ENCODE results near the gene ART5. TPM values are rescaled to one million over a fixed set of nuclear protein-coding genes. Genes with fewer than 3 reads are reported as not detected.

Gene ART5
- total and polyA plus RNA-seq, 8 donors = 0.45 to 0.62 TPM; not detected in 6

DNA sequence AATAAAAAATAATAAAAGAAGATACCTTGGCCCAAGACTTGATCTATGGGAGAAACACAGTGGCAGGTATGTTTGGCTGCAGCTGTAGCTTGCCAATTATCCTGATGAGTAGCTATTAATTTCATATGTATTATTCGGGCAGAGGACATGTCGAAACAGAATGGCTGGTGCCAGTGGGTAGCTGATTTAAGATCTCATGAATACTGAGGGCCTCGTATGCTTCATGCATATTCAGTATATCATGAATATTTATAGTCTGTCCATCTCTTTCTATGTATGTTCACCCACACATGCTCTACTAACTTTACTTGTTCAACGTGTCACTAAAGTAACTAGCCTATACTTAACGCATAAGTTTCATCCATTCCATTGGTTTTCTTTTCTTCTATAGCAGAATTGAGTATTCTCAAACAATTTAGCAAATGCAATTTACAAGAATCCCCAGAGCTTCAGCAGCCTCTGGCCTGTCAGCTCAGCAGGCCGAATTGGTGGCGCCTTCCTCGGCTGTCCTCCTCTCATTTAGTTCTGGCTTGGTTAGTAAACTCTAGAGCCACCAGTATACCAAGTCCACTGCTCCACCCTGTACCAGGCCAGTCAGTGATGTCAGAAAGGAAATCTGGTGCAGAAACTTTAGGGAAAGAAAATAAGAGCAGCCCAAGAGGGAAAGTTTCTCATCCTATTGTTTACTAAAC, 17.9 kb downstream of the ART5 start:
- WGBS, 5 donors = 53 to 71% (median 70%) methylated on average over 8 of the region's 8 CpGs
- Histone ChIP-seq H3K9me3 (no peaks in the 10 kb centered on the region), H3K27ac (no peak overlapping the region), H3K4me3 (no peak overlapping the region), H3K36me3 (no peaks in the 10 kb centered on the region), H3K27me3 (no peaks in the 10 kb centered on the region), H3K4me1 (no peaks in the 10 kb centered on the region)
- intact Hi-C loops (cut with DNase I; ENCODE audit: low total_unique reads) = no loop called here
- DNase-seq = no peak
- no peak for TF ChIP-seq CTCF (IDR thresholded peaks at IDR 0.05)
- no peak for TF ChIP-seq EP300 (IDR thresholded peaks at IDR 0.05)
- no peak for TF ChIP-seq POLR2A (IDR thresholded peaks at IDR 0.05)
- no peak for TF ChIP-seq POLR2AphosphoS5 (IDR thresholded peaks at IDR 0.05)

DNA sequence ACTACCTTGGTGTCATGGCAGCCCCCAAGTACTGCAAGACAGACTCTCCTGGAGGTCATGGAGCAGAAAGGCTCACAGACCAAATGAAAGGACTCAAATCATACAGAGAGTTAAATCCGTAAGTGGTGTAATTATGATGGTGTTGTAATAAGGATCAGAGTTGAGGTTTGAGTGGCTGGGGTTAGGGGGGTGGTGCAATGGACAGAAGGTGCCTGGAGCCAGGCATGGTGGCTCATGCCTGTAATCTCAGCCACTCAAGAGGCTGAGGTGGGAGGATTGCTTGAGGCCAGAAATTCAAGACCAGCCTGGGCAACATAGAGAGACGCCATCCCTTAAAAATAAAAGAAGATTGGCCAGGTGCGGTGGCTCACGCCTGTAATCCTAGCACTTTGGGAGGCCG, 18.7 kb downstream of the ART5 start:
- Histone ChIP-seq H3K36me3 (no peaks in the 10 kb centered on the region), H3K27ac (no peak overlapping the region), H3K27me3 (no peaks in the 10 kb centered on the region), H3K9me3 (no peaks in the 10 kb centered on the region), H3K4me3 (no peak overlapping the region), H3K4me1 (no peaks in the 10 kb centered on the region)
- TF ChIP-seq CTCF (IDR thresholded peaks at IDR 0.05) (no peak), POLR2AphosphoS5 (IDR thresholded peaks at IDR 0.05) (no peak), EP300 (IDR thresholded peaks at IDR 0.05) (no peak), POLR2A (IDR thresholded peaks at IDR 0.05) (no peak)
- 90 to 97% (median 94%) methylated on average over 4 to 5 of the region's 5 CpGs for WGBS, 5 donors
- DNase-seq = no peak
- intact Hi-C loops (cut with DNase I; ENCODE audit: low total_unique reads) = no loop called here

DNA sequence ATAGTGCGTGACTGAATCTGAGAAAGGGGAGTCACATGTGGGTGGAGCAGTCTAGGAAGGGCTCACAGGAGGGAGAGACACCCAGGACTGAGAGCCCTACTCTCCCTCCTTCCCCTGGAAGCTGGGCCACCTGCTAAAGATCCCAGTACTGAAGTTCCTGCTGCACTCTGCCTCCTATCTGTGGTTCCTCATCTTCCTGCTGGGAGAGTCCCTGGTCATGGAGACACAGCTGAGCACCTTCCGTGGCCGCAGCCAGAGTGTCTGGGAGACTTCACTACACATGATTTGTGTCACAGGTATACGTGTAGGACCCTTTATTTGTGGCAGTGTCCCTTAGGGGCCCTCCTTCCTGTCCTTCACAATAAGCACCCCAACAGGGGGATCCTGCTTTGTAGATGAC, 19.3 kb downstream of the ART5 start:
- no peaks in the 10 kb centered on the region for H3K27me3 ChIP-seq
- TF ChIP-seq CTCF (IDR thresholded peaks at IDR 0.05) = no peak
- no peaks in the 10 kb centered on the region for H3K9me3 ChIP-seq
- DNase-seq = no peak
- 67 to 73% (median 72%) methylated on average over 4 of the region's 4 CpGs for WGBS, 5 donors
- no peak overlapping the region for H3K4me3 ChIP-seq
- no peaks in the 10 kb centered on the region for H3K4me1 ChIP-seq
- no peak overlapping the region for H3K27ac ChIP-seq
- intact Hi-C loops (cut with DNase I; ENCODE audit: low total_unique reads) = no loop called here
- H3K36me3 ChIP-seq = no peaks in the 10 kb centered on the region

DNA sequence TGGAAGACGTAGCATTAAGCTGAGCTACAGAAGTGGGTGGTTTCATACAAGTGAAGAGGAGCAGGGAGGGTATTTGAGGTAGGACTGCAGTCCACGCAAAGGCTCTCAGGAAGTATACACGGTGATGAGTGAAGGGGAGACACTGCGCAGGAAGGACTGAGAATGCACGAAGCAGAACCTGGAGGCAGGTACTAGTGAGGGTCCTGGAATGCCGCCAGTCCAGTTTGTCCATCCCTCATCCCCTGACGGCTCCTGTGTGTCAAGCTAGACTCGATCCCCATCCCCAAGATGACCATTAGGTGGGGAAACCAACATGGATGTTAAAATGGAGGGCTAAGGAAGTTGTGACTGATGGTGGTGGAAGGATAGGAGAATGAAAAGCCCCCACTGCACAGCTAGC, 23.8 kb downstream of the ART5 start:
- peak in 1 of 2 donors; percentile 1 for DNase-seq

More for the DNA sequence above, 23.8 kb downstream of the ART5 start:
- no peaks in the 10 kb centered on the region for H3K27me3 ChIP-seq
- intact Hi-C loops (cut with DNase I; ENCODE audit: low total_unique reads) = no loop called here
- TF ChIP-seq POLR2AphosphoS5 (IDR thresholded peaks at IDR 0.05) (no peak), POLR2A (IDR thresholded peaks at IDR 0.05) (no peak), EP300 (IDR thresholded peaks at IDR 0.05) (no peak), CTCF (IDR thresholded peaks at IDR 0.05) (no peak)
- H3K27ac ChIP-seq = no peak overlapping the region
- H3K9me3 ChIP-seq = no peaks in the 10 kb centered on the region
- no peaks in the 10 kb centered on the region for H3K36me3 ChIP-seq
- 66 to 80% (median 78%) methylated on average over 8 of the region's 8 CpGs for WGBS, 5 donors
- H3K4me1 ChIP-seq = no peaks in the 10 kb centered on the region
- H3K4me3 ChIP-seq = no peak overlapping the region
